Fibroblast of upper back skin (primary cell): ENCODE results near the gene GKN2.

ENCODE experiments used
- DNase-seq: peaks from one replicate; pipeline ENCODE4 v3.0.0-alpha.2; 2013

Gene GKN2, protein sequence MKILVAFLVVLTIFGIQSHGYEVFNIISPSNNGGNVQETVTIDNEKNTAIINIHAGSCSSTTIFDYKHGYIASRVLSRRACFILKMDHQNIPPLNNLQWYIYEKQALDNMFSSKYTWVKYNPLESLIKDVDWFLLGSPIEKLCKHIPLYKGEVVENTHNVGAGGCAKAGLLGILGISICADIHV

DNA sequence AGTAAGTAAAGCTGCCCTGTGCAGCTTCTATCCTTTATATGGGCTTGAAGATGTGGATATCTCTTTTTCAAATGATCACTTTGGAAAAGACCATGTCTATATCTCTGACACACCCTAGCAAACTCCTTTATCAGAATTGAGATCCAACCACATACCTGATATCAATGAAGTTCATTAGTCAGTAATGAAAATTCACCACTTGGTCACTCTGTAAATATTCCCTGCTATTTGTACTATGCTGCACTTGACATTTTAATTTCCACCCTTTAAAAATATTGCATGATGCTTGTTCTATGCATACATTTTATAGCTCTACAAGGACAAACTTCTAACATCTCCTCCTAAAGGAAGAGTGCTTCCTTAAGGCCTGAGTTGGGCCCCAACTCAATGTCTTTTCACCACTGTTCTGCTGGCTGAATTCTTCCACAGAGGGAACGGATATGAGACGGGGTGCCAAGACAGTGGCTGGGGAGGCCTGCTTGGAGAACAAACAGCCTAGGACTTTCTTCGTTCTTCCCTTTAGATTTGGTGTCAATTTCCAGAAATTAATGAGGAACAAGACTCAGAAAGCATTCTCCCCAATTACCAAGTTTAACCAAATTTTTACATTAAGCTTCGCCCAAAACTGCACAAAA lies at the start of gene GKN2:
TSS of gene GKN2 (minus strand) at position 7 of the 635 bp plus-strand sequence. CDS start 32 bp downstream, outside the sequence.
- DNase-seq, result no peak

GRCh38 chr2:69001879-69002278 lies 49.2 kb upstream of the GKN2 start:
- no peak for DNase-seq

- no peak for DNase-seq
Measured at GRCh38 chr2:68997401-68997800, 44.7 kb upstream of the GKN2 start.

DNA sequence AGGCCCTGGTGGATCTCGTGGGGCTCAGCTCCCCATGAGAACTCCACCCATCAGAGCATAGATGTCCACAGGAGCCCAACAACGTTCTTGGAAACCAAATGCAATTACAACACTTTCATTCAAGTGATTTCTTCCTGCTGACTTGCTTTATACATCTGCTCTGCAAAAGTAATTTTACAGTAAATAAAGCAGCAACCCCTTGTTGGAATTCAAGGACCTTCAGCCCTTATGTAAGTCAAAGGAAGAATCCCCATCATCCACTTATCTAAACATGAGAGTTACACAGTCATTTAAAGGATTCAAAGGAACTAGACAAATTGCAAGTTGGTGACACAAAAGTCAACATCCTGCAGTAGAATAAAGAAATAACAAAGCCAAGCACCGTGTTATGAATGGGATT lies 43.2 kb upstream of the GKN2 start:
- no peak for DNase-seq

DNA sequence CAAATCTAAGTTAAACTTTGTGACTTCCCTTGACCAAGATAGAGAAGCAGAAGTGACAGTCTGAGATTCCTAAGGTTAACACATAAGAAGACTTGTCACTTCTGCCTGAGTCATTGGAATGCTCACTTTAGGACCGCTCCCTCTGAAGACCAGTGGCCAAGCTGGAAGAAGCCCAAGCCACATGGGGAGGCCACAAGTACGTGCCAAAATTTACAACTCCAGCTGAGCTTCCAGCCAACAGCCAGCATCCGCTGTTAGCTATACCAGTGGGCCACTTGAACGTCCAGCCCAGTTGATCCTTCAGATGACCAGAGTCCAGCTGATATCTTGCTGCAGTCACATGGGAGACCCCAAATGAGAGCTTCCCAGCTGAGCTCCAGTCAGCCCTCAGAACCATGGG lies 42.2 kb upstream of the GKN2 start:
- DNase-seq, result peak; percentile 88

DNA sequence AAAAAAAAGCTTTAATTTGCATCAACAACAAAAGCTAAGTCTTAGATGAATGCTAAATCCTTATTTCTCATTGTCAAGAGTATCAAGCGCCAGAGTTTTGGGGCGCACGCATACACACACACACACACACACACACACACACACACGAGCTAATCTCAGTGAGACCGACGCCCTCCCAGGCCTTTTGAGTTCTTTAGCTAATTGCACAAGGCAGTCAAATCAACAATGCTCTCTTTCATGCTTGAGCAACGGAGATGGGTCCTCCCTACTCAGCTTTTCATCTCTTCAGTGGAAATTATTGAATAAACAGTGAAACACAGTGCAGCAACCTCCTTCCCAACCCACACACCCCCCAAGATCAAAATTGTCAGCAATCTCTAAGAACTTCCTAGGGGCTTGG lies 41.0 kb upstream of the GKN2 start:
- DNase-seq, result no peak

- no peak for DNase-seq
Measured at GRCh38 chr2:68992933-68993332, 40.2 kb upstream of the GKN2 start.

- DNase-seq, result no peak
Measured at GRCh38 chr2:68992341-68992740, 39.6 kb upstream of the GKN2 start.

GRCh38 chr2:68989035-68989434 lies 36.3 kb upstream of the GKN2 start:
- no peak for DNase-seq

- DNase-seq, result no peak
Measured at GRCh38 chr2:68987021-68987503, 34.4 kb upstream of the GKN2 start.

DNA sequence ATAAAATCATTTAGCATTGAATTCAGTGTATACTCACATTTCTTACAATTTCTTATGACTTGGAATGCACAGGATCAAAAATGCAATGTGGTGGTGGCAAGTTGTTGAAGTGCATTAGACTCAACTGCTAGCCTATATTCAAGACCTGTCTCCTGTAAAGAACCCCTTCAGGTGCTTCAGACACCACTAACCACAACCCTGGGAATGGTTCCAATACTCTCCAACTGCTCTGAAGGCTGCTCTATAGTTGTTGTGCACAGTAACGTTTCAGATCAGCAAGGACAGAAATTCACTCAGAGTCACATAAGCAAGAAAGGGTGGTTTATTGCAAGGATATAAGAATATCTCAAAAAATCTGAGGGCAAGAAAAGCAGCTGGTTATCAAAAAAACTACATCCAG lies 28.3 kb upstream of the GKN2 start:
- DNase-seq, result no peak

DNA sequence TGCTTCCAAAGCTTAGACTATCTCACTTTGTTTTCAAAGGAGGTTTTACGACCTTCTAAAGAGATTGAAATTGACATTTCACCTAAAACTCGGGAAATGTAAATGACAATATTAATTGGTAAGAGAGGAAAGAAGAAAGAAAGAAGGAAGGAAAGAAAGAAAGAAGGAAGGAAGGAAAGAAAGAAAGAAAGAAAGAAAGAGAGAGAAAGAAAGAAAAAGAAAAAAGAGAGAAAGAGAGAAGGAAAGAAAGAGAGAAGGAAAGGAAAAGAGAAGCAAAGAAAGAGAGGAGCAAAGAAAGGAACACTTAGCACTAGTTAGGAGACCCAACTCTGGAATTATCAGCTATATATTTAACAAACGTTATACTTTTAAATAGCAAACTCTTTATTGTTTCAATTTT lies 25.4 kb upstream of the GKN2 start:
- no peak for DNase-seq

DNA sequence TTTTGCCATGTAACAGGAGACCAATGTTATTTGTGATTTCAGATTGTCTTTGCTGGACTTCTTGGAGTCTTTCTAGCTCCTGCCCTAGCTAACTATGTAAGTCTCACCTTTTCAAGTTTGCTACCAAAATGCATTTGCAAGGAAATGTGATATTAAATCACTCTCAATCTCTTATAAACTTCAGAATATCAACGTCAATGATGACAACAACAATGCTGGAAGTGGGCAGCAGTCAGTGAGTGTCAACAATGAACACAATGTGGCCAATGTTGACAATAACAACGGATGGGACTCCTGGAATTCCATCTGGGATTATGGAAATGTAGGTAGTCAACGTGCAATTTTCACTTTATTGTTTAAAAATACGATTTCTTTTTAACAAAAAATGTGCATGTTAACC lies 24.8 kb upstream of the GKN2 start:
- no peak for DNase-seq

DNA sequence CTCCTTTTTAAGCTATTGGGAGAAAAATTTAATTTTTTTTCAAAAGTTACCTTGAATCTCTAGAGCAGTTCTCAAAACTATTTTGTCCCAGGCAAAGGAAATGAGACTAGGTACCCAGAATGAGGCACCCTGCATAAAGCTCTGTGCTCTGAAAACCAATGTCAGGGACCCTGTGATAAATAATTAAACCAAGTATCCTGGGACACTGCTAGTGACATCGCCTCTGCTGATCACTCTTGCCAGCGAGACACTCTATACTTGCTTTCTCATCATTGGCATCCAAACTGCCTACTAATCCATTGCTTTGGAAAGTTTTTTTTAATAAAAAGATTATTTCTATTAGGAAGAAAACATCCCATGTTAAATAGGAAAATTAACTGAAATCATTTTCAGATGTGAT lies 23.2 kb upstream of the GKN2 start:
- no peak for DNase-seq

- no peak for DNase-seq
Measured at GRCh38 chr2:68974946-68975665, 22.4 kb upstream of the GKN2 start.

- peak; percentile 34 for DNase-seq
Measured at GRCh38 chr2:68974251-68974650, 21.6 kb upstream of the GKN2 start, which contains the start of gene GKN1. Gene GKN1 (plus strand): TSS chr2:68974636. CDS start chr2:68974678, 42 bp downstream.

GRCh38 chr2:68971591-68972231 lies 19.0 kb upstream of the GKN2 start:
- DNase-seq, result peak; percentile 95

GRCh38 chr2:68970566-68971265 lies 18.0 kb upstream of the GKN2 start:
- peak; percentile 61 for DNase-seq

DNA sequence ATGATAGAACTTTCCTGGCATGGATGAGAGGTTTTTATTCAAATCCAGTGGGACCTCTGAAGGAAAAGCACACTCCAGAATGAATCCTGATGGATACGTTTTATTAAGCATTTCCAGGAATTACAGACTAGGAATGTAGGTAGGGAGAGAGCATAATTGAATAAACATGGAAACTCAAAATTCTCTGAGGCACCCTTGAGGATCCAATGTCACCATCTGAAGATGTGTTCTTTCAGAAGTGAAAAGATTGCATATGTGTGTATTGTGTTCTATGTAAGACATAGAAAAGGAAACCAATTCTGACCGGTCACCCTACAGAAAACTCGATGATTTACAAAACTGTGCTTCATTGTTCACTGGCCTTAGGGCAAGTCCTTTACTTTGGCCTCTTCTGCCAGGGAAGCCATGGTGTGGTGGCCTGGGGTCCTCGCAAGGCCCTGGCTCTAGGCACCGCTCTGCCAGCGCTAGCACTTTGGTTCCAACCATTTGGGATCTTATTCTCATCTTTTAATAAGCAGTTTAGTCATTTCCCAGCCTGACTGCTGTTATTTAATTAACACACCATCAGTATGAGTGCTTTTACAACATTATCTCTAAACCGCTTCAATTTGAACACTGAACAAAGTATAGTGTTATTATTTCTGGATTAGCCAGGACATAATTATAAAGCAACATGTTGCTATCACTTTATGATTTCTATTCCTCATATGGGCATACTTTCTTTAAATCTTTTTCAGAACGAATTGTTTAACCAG lies 17.2 kb upstream of the GKN2 start:
- peak; percentile 8 for DNase-seq

- no peak for DNase-seq
Measured at GRCh38 chr2:68968221-68968620, 15.5 kb upstream of the GKN2 start.

DNA sequence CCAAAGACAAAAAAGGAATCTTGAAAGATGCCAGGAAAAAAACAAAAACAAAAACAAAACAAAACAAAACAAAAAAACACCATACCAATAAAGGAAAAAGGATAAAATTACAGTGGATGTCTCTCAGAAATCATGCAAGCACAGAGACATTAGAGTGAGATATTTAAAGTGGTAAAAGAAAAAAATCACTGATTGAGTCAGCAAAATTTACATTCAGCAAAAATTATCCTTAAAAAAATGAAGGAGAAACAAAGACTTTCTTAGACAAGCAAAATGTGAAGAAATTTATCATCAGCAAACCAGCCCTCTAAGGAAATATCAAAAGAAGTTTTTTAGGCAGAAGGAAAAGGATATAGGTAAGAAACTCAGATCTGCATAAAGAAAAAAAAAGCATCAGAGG lies 11.6 kb upstream of the GKN2 start:
- no peak for DNase-seq

DNA sequence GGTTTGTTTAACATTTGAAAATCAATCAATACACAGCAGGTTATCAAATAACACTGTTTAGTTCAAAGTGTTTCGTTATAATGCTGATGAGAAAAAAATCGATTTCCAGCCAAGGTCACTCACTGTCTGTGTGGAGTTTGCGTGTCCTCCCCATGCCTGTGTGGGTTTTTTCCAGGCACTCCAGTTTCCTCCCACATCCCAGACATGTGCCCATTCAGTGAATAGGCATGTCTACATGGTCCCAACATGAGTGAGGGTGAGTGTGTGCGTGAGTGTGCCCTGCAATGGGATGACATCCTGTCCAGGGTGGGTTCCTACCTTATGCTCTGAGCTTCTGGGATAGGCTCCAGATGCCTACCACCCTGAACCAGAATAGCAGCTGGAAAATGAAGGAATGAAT lies 8.7 kb upstream of the GKN2 start:
- no peak for DNase-seq
